MCF 10A (cell line): ENCODE measurements around the gene CENPT. TPM values are rescaled to one million over a fixed set of nuclear protein-coding genes. Genes with fewer than 3 reads are reported as not detected.

Experiments
- BruUV-seq: library from RNA; stranded (reverse); fragments of 400-500 nt; replicated peaks from 2 replicates; lab custom pipeline; 2021; lab: Mats Ljungman, UMichigan
- CTCF ChIA-PET: fragments of 300-600 bp; sonication (Branson Sonifier 250); formaldehyde crosslinking; extraction: SDS; loops from one replicate; lab custom pipeline; 2021; ENCODE audit warnings: antibody characterized with exemption, inconsistent platforms; lab: Yijun Ruan, JAX
- POLR2A ChIA-PET: fragments of 300-600, 350-650 bp; sonication (Branson Sonifier 250); formaldehyde crosslinking; extraction: SDS; loops from one replicate; lab custom pipeline; 2020; ENCODE audit warnings: antibody characterized with exemption, inconsistent platforms; lab: Yijun Ruan, JAX
- DNase-seq: peaks from one replicate; pipeline ENCODE4 v3.0.0-alpha.2; 2018; ENCODE audit not compliant: unreplicated experiment
- H3K27ac Mint-ChIP-seq: one replicate; pipeline ENCODE4 v1.8.0; 2022; ENCODE audit warnings: mild to moderate bottlenecking, low read depth, mixed read lengths; ENCODE audit not compliant: unreplicated experiment
- H3K27me3 Mint-ChIP-seq: one replicate; pipeline ENCODE4 v1.8.0; 2022; ENCODE audit warnings: mixed read lengths; ENCODE audit not compliant: insufficient read depth, unreplicated experiment
- H3K36me3 Mint-ChIP-seq: one replicate; pipeline ENCODE4 v1.8.0; 2022; ENCODE audit warnings: mild to moderate bottlenecking, moderate library complexity, mixed read lengths; ENCODE audit not compliant: insufficient read depth, unreplicated experiment
- H3K4me1 Mint-ChIP-seq: one replicate; pipeline ENCODE4 v1.8.0; 2022; ENCODE audit warnings: mixed read lengths; ENCODE audit not compliant: insufficient read depth, unreplicated experiment
- H3K4me3 Mint-ChIP-seq: one replicate; pipeline ENCODE4 v1.8.0; 2022; ENCODE audit warnings: mild to moderate bottlenecking, moderate library complexity, mixed read lengths; ENCODE audit not compliant: unreplicated experiment
- H3K9me3 Mint-ChIP-seq: one replicate; pipeline ENCODE4 v1.8.0; 2022; ENCODE audit warnings: mixed read lengths; ENCODE audit not compliant: unreplicated experiment
- CTCF ChIP-seq: fragments of 200-600 bp; IDR thresholded peaks from one replicate; pipeline ENCODE4 v1.8.0; 2022; ENCODE audit warnings: antibody characterized with exemption, mild to moderate bottlenecking; ENCODE audit not compliant: unreplicated experiment
- intact Hi-C: fragments of 100-400 bp; cut with micrococcal nuclease; formaldehyde crosslinking; loops from 2 replicates; pipeline ENCODE4 v1.14.1; 2022
- total RNA-seq: library from RNA; stranded (reverse); gene quantifications from 2 replicates; pipeline ENCODE4 v1.2.3, GENCODE V29; 2022

CENPT gene
- total RNA-seq, 1 experiment from 2014 or later = 30.9 TPM

GRCh38 chr16:67872631-67873434 lies 25.3 kb upstream of the CENPT start, which contains the start of gene EDC4:
Gene EDC4, plus strand, starts transcription at chr16:67873052. Its CDS starts 210 bp downstream, at chr16:67873262.
- Mint-ChIP-seq H3K27me3 (no peaks in the 10 kb centered on the region), H3K4me3 (peak within 1 kb of the TSS; percentile 89), H3K4me1 (peaks cover 34% of the 10 kb centered on the region), H3K9me3 (no peaks in the 10 kb centered on the region), H3K36me3 (peaks cover 71% of the 10 kb centered on the region), H3K27ac (peak within 1 kb of the TSS; percentile 94)
- ChIA-PET POLR2A (interaction anchor here (0.6 to 3.1 kb wide), 11 partner anchors 10 to 1466 kb away, joined by 3 to 27 read pairs (median 6); partner anchors contain the start of genes ATP6V0D1, GFOD2, NRN1L and NUTF2), CTCF (interaction anchor here (0.7 to 2.9 kb wide), 6 partner anchors 10 to 65 kb away, joined by 3 to 44 read pairs (median 4); partner anchors contain the start of gene NRN1L)
- BruUV-seq = no TSS peak
- TF ChIP-seq CTCF = no peak
- intact Hi-C loops = no loop called here
- peak; percentile 71 for DNase-seq

GRCh38 chr16:67872131-67872630 lies 24.7 kb upstream of the CENPT start:
- POLR2A ChIA-PET = interaction anchor here (0.7 to 2.9 kb wide), 7 partner anchors 10 to 153 kb away, joined by 3 to 23 read pairs (median 3); partner anchors contain the start of genes GFOD2 and NUTF2
- peaks cover 34% of the 10 kb centered on the region for H3K4me1 Mint-ChIP-seq

GRCh38 chr16:67871256-67871655 lies 23.8 kb upstream of the CENPT start:
- BruUV-seq = no TSS peak
- Mint-ChIP-seq H3K4me1 (peaks cover 34% of the 10 kb centered on the region), H3K27me3 (no peaks in the 10 kb centered on the region), H3K4me3 (no peak overlapping the region), H3K9me3 (no peaks in the 10 kb centered on the region), H3K36me3 (peaks cover 70% of the 10 kb centered on the region), H3K27ac (peak overlapping the region; percentile 78)
- TF ChIP-seq CTCF = no peak
- intact Hi-C loops = no loop called here
- ChIA-PET CTCF (interaction anchor here (0.6 to 1.7 kb wide), 7 partner anchors 12 to 169 kb away, joined by 3 to 17 read pairs (median 5); no protein-coding TSS in a partner anchor), POLR2A (interaction anchor here (0.7 to 2.9 kb wide), 7 partner anchors 9 to 65 kb away, joined by 3 to 23 read pairs (median 4); partner anchors contain the start of gene NUTF2)
- no peak for DNase-seq

More at GRCh38 chr16:67872131-67872630, 24.7 kb upstream of the CENPT start:
- Mint-ChIP-seq H3K27ac (peak overlapping the region; percentile 94), H3K9me3 (no peaks in the 10 kb centered on the region), H3K27me3 (no peaks in the 10 kb centered on the region), H3K4me3 (peak overlapping the region; percentile 89), H3K36me3 (peaks cover 71% of the 10 kb centered on the region)
- CTCF ChIA-PET = interaction anchor here (1.3 to 1.6 kb wide), 3 partner anchors 11 to 56 kb away, joined by 3 to 17 read pairs (median 5); no protein-coding TSS in a partner anchor
- no TSS peak for BruUV-seq
- DNase-seq = no peak
- intact Hi-C loops = no loop called here
- no peak for TF ChIP-seq CTCF

GRCh38 chr16:67869653-67870052 lies 22.2 kb upstream of the CENPT start:
- peaks cover 80% of the 10 kb centered on the region for H3K36me3 Mint-ChIP-seq
- ChIA-PET POLR2A (interaction anchor here (1.0 to 2.9 kb wide), 4 partner anchors 8 to 25 kb away, joined by 3 to 23 read pairs (median 8); partner anchors contain the start of gene NUTF2), CTCF (interaction anchor here (0.6 to 1.7 kb wide), 6 partner anchors 12 to 101 kb away, joined by 3 to 6 read pairs (median 5); no protein-coding TSS in a partner anchor)
- no peaks in the 10 kb centered on the region for H3K9me3 Mint-ChIP-seq
- TF ChIP-seq CTCF = no peak
- intact Hi-C loops = no loop called here
- no TSS peak for BruUV-seq
- no peaks in the 10 kb centered on the region for H3K27me3 Mint-ChIP-seq
- DNase-seq = no peak
- H3K27ac Mint-ChIP-seq = peak overlapping the region; percentile 23
- no peak overlapping the region for H3K4me3 Mint-ChIP-seq
- H3K4me1 Mint-ChIP-seq = peaks cover 20% of the 10 kb centered on the region
